HUES48 (cell line): ENCODE measurements around the gene MYO3B.
"Not testable (repeated sequence)": the region's sequence is repeated elsewhere in the genome, so short reads cannot be mapped to it uniquely, and the experiment has no call there.

Experiments used
- H3K27ac ChIP-seq: one replicate; pipeline ENCODE4 v1.7.0; 2013; ENCODE audit warnings: low read depth, low read length, inconsistent platforms
- H3K27me3 ChIP-seq: 2 replicates; pipeline ENCODE4 v1.6.1; 2013; ENCODE audit warnings: mild to moderate bottlenecking, low read length; ENCODE audit not compliant: control insufficient read depth, insufficient read depth
- H3K36me3 ChIP-seq: 2 replicates; pipeline ENCODE4 v1.6.1; 2013; ENCODE audit warnings: low read length; ENCODE audit not compliant: control insufficient read depth, insufficient read depth
- H3K4me1 ChIP-seq: 2 replicates; pipeline ENCODE4 v1.6.1; 2013; ENCODE audit warnings: mild to moderate bottlenecking, low read length; ENCODE audit not compliant: control insufficient read depth, insufficient read depth
- H3K4me3 ChIP-seq: 2 replicates; pipeline ENCODE4 v1.5.1; 2013; ENCODE audit warnings: mild to moderate bottlenecking, low read depth, low read length
- H3K9ac ChIP-seq: 2 replicates; pipeline ENCODE4 v1.6.1; 2013; ENCODE audit warnings: mild to moderate bottlenecking, low read depth, low read length, moderate library complexity
- H3K9me3 ChIP-seq: 2 replicates; pipeline ENCODE4 v1.6.1; 2013; ENCODE audit warnings: low read length; ENCODE audit not compliant: control insufficient read depth, insufficient read depth

The MYO3B gene

DNA sequence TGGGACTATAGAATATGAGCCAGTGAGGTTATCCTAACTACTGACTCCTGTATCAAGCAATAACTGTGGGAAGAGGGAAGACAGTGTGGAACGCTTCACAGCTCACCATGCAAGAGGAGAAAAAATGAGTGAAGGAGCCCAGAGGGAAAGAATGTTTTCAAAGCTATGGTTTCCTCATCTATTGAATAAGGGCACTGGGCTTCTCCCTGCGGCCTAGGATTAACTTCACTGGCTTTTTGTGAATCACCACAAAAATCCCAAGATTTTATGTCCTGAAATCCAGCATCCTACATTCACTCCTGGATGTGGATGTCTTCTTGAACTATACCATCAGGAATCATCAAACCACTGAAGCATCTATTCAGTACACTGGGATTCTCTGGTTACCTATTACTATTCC is 492.7 kb downstream of the MYO3B start:
- Histone ChIP-seq H3K27ac (no peak overlapping the region), H3K9me3 (no peaks in the 10 kb centered on the region), H3K4me1 (no peaks in the 10 kb centered on the region), H3K4me3 (no peak overlapping the region), H3K27me3 (no peaks in the 10 kb centered on the region), H3K9ac (no peak overlapping the region), H3K36me3 (no peaks in the 10 kb centered on the region)

DNA sequence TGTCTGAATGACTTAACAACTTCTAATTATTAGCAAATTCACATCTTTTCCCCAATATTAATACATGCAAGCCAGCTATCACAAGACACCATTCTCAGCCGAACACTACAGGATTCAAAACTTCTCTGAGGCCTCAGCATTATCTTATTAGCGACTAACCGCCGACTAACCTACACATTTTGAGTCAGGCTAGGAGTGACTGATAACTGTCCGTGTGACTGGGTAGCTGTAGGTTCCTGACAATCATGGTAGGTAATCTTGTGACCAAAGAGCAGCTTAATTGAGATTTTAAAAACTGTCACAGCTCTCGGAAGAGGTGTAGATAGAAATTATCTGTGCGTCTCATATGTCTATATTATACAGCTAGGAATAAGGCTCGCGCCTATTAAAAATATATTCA is 493.1 kb downstream of the MYO3B start:
- Histone ChIP-seq H3K36me3 (no peaks in the 10 kb centered on the region), H3K9me3 (no peaks in the 10 kb centered on the region)

DNA sequence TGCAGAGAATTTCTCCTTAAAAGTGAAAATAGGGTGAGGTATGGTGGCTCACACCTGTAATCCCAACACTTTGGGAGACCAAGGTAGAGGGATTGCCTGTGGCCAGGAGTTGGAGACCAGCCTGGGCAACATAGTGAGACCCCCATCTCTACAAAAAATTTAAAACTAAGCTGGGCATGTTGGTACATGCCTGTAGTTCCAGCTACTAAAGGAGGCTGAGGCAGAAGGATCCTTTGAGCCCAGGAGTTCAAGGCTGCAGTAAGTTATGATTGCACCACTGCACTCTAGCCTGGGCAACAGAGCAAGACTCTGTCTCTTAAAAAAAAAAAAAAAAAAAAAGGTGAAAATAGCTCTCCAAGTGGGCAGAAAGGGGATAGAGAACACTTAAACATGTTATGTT is 496.3 kb downstream of the MYO3B start:
- H3K36me3 ChIP-seq, H3K27me3 ChIP-seq, H3K9me3 ChIP-seq, H3K27ac ChIP-seq, H3K9ac ChIP-seq, H3K4me3 ChIP-seq, H3K4me1 ChIP-seq: not testable (repeated sequence)

More for the DNA sequence above, 493.1 kb downstream of the MYO3B start:
- no peaks in the 10 kb centered on the region for H3K27me3 ChIP-seq
- H3K4me1 ChIP-seq: no peaks in the 10 kb centered on the region
- H3K4me3 ChIP-seq: no peak overlapping the region
- H3K9ac ChIP-seq: no peak overlapping the region
- no peak overlapping the region for H3K27ac ChIP-seq

DNA sequence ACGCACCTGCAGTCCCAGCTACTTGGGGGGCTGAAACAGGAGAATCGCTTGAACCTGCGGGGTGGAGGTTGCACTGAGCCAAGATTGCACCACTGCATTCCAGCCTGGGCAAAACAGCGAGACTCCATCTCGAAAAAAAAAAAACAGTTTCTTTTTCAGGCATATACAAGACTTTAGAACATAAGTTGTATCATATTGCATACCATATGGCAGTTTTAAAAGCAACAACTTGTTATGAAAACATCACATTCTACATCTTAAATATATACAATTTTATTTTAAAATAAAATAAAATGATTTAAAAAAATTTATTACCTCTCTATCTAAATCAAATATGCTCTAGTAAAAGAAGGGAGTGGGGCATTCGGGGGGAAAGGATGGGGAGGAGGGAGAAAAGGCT is 497.8 kb downstream of the MYO3B start:
- Histone ChIP-seq H3K27ac (no peak overlapping the region), H3K4me1 (peaks cover 23% of the 10 kb centered on the region), H3K36me3 (no peaks in the 10 kb centered on the region), H3K4me3 (no peak overlapping the region), H3K27me3 (no peaks in the 10 kb centered on the region), H3K9ac (no peak overlapping the region), H3K9me3 (no peaks in the 10 kb centered on the region)

DNA sequence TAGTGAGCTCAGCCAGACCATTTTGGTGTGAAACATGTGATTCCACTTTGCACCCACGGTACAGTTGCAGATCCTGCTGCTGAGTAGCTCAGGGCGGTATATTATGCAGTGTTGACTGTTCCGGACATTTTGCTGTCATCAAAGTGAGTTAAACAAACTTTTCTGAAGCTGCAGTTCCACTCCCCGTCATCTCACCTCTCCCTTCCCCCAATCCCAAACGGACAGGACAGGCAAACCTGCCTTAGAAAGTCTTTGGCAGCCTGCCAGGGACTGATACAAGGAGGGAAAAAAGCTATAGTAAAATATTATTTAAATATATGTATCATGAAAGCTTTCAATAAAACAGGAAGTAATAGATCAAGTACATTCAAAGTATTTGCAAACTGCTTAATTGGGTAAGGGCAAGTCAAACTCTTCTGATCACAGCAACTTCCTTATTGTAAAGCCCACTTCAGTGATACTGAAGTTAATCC is 501.7 kb downstream of the MYO3B start:
- peak overlapping the region; percentile 30 for H3K4me3 ChIP-seq
- peak overlapping the region; percentile 92 for H3K27ac ChIP-seq

DNA sequence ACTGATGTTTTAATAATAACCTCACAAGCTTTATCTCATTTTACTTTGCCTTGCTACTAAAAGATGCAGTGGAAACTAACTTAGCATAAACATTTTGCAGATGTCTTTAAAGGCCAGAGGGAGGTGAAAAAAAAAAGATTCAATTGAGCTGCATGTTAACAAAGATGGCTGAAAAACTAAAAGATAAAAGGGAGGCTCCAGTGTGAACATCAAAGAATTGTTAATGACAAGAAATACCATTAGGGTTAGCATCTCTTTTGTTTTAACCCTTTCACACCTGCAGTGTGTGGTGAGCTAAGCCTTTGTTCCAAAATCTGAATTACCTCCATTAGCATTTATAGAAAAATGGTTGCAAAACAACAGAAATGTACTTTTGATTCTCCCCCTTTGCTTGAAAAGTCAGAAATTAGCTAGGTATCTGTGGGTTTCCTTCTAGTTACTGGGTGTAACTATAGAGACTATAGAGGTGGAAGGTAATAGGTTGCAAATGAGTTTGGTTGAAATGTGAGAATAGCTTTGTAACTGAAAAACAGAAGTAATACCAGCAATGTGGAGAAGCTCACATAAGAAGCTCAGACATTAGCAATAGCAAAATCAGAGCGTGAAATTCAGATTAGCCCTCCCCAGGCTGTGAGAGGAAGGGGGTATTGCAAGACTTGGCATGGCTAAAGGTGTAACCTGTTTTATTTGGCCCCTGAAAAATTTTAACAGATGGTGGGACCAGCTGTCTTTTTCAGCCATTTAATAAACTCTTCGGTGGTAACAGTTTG is 502.4 kb downstream of the MYO3B start:
- peak overlapping the region; percentile 30 for H3K4me3 ChIP-seq
- H3K9ac ChIP-seq: peak overlapping the region; percentile 48
- H3K4me1 ChIP-seq: peaks cover 39% of the 10 kb centered on the region
- peak overlapping the region; percentile 92 for H3K27ac ChIP-seq
- no peaks in the 10 kb centered on the region for H3K9me3 ChIP-seq
- no peaks in the 10 kb centered on the region for H3K27me3 ChIP-seq
- no peaks in the 10 kb centered on the region for H3K36me3 ChIP-seq

More for the DNA sequence above, 501.7 kb downstream of the MYO3B start:
- Histone ChIP-seq H3K9me3 (no peaks in the 10 kb centered on the region), H3K9ac (no peak overlapping the region; the same call in 1 of the 2 replicates), H3K36me3 (no peaks in the 10 kb centered on the region), H3K4me1 (peaks cover 38% of the 10 kb centered on the region), H3K27me3 (no peaks in the 10 kb centered on the region)

DNA sequence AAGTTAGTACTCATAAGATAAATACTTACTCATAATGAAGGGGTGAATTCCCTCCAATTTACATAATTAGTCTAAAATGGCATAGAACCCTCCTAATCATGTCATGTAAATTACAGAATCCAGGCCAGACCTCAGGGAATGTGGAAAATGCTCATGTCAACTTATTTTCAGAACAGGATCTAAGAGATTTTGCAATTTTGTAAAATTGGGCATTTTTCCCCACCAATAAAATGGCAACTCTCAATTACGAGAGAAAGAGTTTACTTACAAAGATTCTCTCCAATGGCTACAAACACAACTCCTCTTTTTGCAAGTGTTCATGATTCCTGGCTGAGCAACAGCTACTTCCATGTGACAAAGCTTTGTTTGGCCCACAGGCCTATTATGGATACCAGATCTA is 503.4 kb downstream of the MYO3B start:
- peak overlapping the region; percentile 92 for H3K27ac ChIP-seq
- H3K27me3 ChIP-seq: no peaks in the 10 kb centered on the region
- H3K9me3 ChIP-seq: no peaks in the 10 kb centered on the region
- peaks cover 45% of the 10 kb centered on the region for H3K4me1 ChIP-seq
- H3K9ac ChIP-seq: no peak overlapping the region
- no peaks in the 10 kb centered on the region for H3K36me3 ChIP-seq
- no peak overlapping the region for H3K4me3 ChIP-seq

DNA sequence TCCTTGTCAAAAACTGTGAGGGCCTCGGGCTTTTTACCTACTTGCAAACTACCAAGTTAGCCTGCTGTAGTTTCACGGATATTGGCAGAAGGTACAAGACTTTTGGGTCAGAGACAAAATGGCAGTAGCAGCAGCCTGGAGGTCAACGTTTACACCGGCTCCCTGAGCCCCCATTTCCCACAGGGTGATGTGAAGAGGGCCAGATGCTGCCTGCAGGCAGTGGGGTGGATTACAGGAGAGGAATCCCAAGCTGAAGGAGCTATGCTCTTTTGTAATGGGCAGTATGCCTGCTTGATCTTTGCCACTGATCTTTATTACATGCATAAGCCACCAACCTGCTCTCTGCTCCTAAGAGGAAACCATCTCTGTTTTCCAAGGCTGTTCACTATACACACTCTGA is 507.6 kb downstream of the MYO3B start:
- H3K9me3 ChIP-seq: no peaks in the 10 kb centered on the region
- peaks cover 23% of the 10 kb centered on the region for H3K4me1 ChIP-seq
- H3K4me3 ChIP-seq: no peak overlapping the region
- no peaks in the 10 kb centered on the region for H3K27me3 ChIP-seq
- H3K9ac ChIP-seq: no peak overlapping the region
- peak overlapping the region; percentile 16 for H3K27ac ChIP-seq
- H3K36me3 ChIP-seq: no peaks in the 10 kb centered on the region

DNA sequence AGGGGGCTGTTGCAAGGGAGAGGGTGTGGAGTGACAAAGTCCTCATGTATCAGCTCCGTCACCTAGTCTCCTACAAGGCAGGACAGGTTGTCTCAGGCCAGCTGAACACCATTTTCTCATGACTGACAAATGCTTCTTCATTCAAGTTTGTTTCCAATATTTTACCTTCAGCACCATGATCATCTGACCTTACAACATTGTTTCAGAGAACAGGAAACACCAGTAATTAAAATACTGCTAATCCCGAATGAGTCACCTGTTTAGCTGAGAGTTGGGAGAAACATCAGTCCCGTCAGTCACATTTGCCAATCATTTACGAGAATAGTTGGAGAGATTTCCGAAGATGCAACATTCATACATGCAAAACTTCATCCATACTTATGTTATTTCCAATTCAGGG is 511.5 kb downstream of the MYO3B start:
- Histone ChIP-seq H3K9ac (no peak overlapping the region), H3K4me3 (no peak overlapping the region), H3K36me3 (no peaks in the 10 kb centered on the region), H3K27ac (no peak overlapping the region), H3K9me3 (no peaks in the 10 kb centered on the region), H3K27me3 (no peaks in the 10 kb centered on the region), H3K4me1 (peaks cover 6% of the 10 kb centered on the region; the same call in 1 of the 2 replicates)

DNA sequence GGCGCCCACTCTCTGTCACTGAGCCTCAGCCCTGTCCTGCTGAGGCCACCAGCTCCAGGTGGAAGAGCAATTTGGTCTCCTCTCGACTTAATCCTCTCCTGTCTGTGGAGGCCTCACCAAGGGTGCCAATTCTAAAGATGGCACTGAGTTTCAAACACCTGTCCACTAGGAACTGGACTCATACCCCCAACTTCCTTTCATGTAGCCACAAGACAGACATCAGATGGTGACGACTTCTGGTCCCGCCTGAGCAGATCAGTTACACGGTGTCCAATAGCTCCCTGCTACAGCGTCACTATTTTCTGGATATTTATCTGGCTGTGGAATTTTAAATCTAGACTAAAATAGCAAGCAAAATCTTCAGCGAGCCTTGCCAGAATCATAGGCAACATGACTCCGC is 512.7 kb downstream of the MYO3B start:
- H3K27ac ChIP-seq: no peak overlapping the region
- no peaks in the 10 kb centered on the region for H3K36me3 ChIP-seq
- H3K4me3 ChIP-seq: no peak overlapping the region
- peaks cover 12% of the 10 kb centered on the region; the same call in 1 of the 2 replicates for H3K4me1 ChIP-seq
- no peaks in the 10 kb centered on the region for H3K9me3 ChIP-seq
- H3K27me3 ChIP-seq: no peaks in the 10 kb centered on the region
- no peak overlapping the region for H3K9ac ChIP-seq

DNA sequence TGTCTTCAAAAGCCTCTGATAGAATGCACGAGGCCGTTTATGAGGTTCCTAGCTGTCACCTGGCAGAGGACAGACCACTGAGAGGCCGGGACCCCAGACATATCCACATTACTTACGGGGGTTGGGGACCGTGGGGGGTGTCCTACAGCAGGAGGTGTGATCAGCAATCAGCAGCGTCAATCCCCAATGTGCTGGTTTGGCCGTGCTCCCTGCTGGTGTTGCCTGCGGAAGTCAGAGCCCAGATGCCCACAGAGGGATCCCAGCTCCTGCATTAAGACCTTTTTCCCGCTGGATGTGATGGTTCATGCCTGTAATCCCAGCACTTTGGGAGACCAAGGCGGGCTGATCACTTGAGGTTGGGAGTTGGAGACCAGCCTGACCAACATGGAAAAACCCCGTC is 516.4 kb downstream of the MYO3B start:
- H3K4me3 ChIP-seq: no peak overlapping the region
- H3K27ac ChIP-seq: no peak overlapping the region
- no peak overlapping the region for H3K9ac ChIP-seq
- no peaks in the 10 kb centered on the region for H3K9me3 ChIP-seq
- H3K4me1 ChIP-seq: peaks cover 17% of the 10 kb centered on the region; the same call in 1 of the 2 replicates
- H3K36me3 ChIP-seq: no peaks in the 10 kb centered on the region
- H3K27me3 ChIP-seq: no peaks in the 10 kb centered on the region
